A673 (cell line): ENCODE results near the gene PEX14. TPM values are rescaled to one million over a fixed set of nuclear protein-coding genes. Genes with fewer than 3 reads are reported as not detected.

Experiments
- BruUV-seq: library from RNA; stranded (reverse); fragments of 400-500 nt; replicated peaks from 2 replicates; lab custom pipeline; 2021; lab: Mats Ljungman, UMichigan
- CTCF ChIA-PET: fragments of 300-600 bp; sonication (Branson Sonifier 250); formaldehyde crosslinking; loops from one replicate; lab custom pipeline; 2022; ENCODE audit warnings: antibody characterized with exemption; lab: Charles Lee
- POLR2A ChIA-PET: fragments of 300-600 bp; sonication (Branson Sonifier 250); formaldehyde crosslinking; loops from one replicate; lab custom pipeline; 2022; ENCODE audit warnings: antibody characterized with exemption; ENCODE audit not compliant: low non-redundant PET; lab: Charles Lee
- DNase-seq: peaks from one replicate; pipeline ENCODE4 v3.0.0-alpha.2; 2015; ENCODE audit warnings: low spot score
- H3K27ac ChIP-seq: fragments of 200-600 bp; sonication (generic); 2 replicates; pipeline ENCODE4 v1.5.1; 2016; ENCODE audit warnings: mixed run types, low read depth, mild to moderate bottlenecking, mixed read lengths, antibody characterized with exemption, low read length; ENCODE audit not compliant: poor library complexity, severe bottlenecking
- H3K27me3 ChIP-seq: fragments of 200-600 bp; sonication (generic); replicated peaks from 2 replicates; pipeline ENCODE4 v1.6.1; 2017; ENCODE audit warnings: mixed run types, low read depth, mild to moderate bottlenecking, mixed read lengths, antibody characterized with exemption, low read length; ENCODE audit not compliant: insufficient read depth, poor library complexity
- H3K36me3 ChIP-seq: fragments of 200-600 bp; sonication (generic); 2 replicates; pipeline ENCODE4 v1.6.1; 2016; ENCODE audit warnings: mixed run types, mild to moderate bottlenecking, mixed read lengths, antibody characterized with exemption, low read length; ENCODE audit not compliant: insufficient read depth, poor library complexity, severe bottlenecking
- H3K4me1 ChIP-seq: fragments of 200-600 bp; sonication (generic); 2 replicates; pipeline ENCODE4 v1.6.1; 2017; ENCODE audit warnings: mixed run types, mild to moderate bottlenecking, mixed read lengths, antibody characterized with exemption, low read length; ENCODE audit not compliant: insufficient read depth, poor library complexity, severe bottlenecking
- H3K4me3 ChIP-seq: fragments of 200-600 bp; sonication (generic); 2 replicates; pipeline ENCODE4 v1.5.1; 2016; ENCODE audit warnings: low read depth, mixed run types, mild to moderate bottlenecking, mixed read lengths, low read length; ENCODE audit not compliant: poor library complexity, severe bottlenecking
- H3K9me3 ChIP-seq: fragments of 200-600 bp; sonication (generic); 2 replicates; pipeline ENCODE4 v1.6.1; 2016; ENCODE audit warnings: mixed run types, low read depth, mild to moderate bottlenecking, mixed read lengths, antibody characterized with exemption, low read length; ENCODE audit not compliant: poor library complexity, severe bottlenecking
- CTCF ChIP-seq: fragments of 300-800, 200-600 bp; sonication (generic); conservative IDR thresholded peaks from 2 replicates; pipeline ENCODE4 v1.5.1; 2017; ENCODE audit warnings: low read depth, mild to moderate bottlenecking, antibody characterized with exemption, low read length, moderate library complexity, mixed read lengths
- EZH2 ChIP-seq: fragments of 200-600 bp; sonication (generic); IDR thresholded peaks from 2 replicates; pipeline ENCODE4 v1.6.1; 2017; ENCODE audit warnings: borderline replicate concordance, low read depth, mild to moderate bottlenecking, mixed read lengths, antibody characterized with exemption, low read length; ENCODE audit not compliant: poor library complexity, severe bottlenecking
- intact Hi-C: fragments of 100-400 bp; cut with micrococcal nuclease; formaldehyde crosslinking; loops from one replicate; pipeline ENCODE4 v1.10.0; 2022; ENCODE audit not compliant: unreplicated experiment
- total RNA-seq: library from RNA; stranded (reverse); gene quantifications from 2 replicates; pipeline ENCODE4 v1.2.3, GENCODE V29; 2021

Gene PEX14
- total RNA-seq, 1 experiment from 2014 or later: 26.8 TPM

- Histone ChIP-seq H3K27ac (no peak overlapping the region), H3K27me3 (no peaks in the 10 kb centered on the region), H3K9me3 (no peaks in the 10 kb centered on the region), H3K4me1 (peaks cover 60% of the 10 kb centered on the region), H3K4me3 (no peak overlapping the region), H3K36me3 (no peaks in the 10 kb centered on the region)
- DNase-seq: no peak
- CTCF ChIA-PET: no interaction called here
- POLR2A ChIA-PET: no interaction called here
- BruUV-seq: no TSS peak
- intact Hi-C loops: no loop called here
- TF ChIP-seq EZH2 (no peak), CTCF (no peak)
Measured at GRCh38 chr1:10516925-10517676, 42.4 kb downstream of the PEX14 start.

GRCh38 chr1:10517677-10517982 is 42.9 kb downstream of the PEX14 start:
- H3K4me3 ChIP-seq: no peak overlapping the region
- no peak for DNase-seq
- ChIA-PET CTCF (no interaction called here), POLR2A (no interaction called here)
- no peaks in the 10 kb centered on the region for H3K27me3 ChIP-seq
- no peaks in the 10 kb centered on the region for H3K36me3 ChIP-seq
- no peak for TF ChIP-seq CTCF
- TF ChIP-seq EZH2: no peak
- H3K9me3 ChIP-seq: no peaks in the 10 kb centered on the region
- no TSS peak for BruUV-seq
- H3K4me1 ChIP-seq: peaks cover 60% of the 10 kb centered on the region
- intact Hi-C loops: no loop called here
- H3K27ac ChIP-seq: no peak overlapping the region

GRCh38 chr1:10519016-10519417 is 44.3 kb downstream of the PEX14 start:
- intact Hi-C loops: no loop called here
- POLR2A ChIA-PET: no interaction called here

More at GRCh38 chr1:10519016-10519417, 44.3 kb downstream of the PEX14 start:
- H3K27me3 ChIP-seq: no peaks in the 10 kb centered on the region
- TF ChIP-seq CTCF (no peak), EZH2 (no peak)
- no peak overlapping the region for H3K4me3 ChIP-seq
- CTCF ChIA-PET: no interaction called here
- BruUV-seq: no TSS peak
- no peaks in the 10 kb centered on the region for H3K9me3 ChIP-seq
- H3K27ac ChIP-seq: no peak overlapping the region
- no peaks in the 10 kb centered on the region for H3K36me3 ChIP-seq
- no peak for DNase-seq
- H3K4me1 ChIP-seq: peaks cover 55% of the 10 kb centered on the region
